GM19468 (cell line): Measurements from ENCODE around the gene CERCAM.
"Not testable (repeated sequence)": the region's sequence is repeated elsewhere in the genome, so short reads cannot be mapped to it uniquely, and the experiment has no call there.

Source experiments
- ATAC-seq: cut with Tn5 transposase; IDR thresholded peaks from one replicate; pipeline ENCODE4 v1.9.1; 2021; ENCODE audit warnings: mild to moderate bottlenecking, moderate library complexity, moderate number of reproducible peaks; ENCODE audit not compliant: unreplicated experiment; ENCODE audit errors: extremely low read depth

CERCAM gene

GRCh38 chr9:128392302-128393144 lies 28.1 kb upstream of the CERCAM start:
- no peak for ATAC-seq

- ATAC-seq = no peak
These were observed 27.4 kb upstream of the CERCAM start for GRCh38 chr9:128393145-128393775.

GRCh38 chr9:128393970-128394369 lies 26.7 kb upstream of the CERCAM start:
- ATAC-seq = no peak

- ATAC-seq = no peak
These were observed 26.1 kb upstream of the CERCAM start for GRCh38 chr9:128394379-128395168.

GRCh38 chr9:128396970-128397613 lies 23.6 kb upstream of the CERCAM start:
- no peak for ATAC-seq

- no peak for ATAC-seq
These were observed 22.8 kb upstream of the CERCAM start for GRCh38 chr9:128397831-128398230.

- ATAC-seq = no peak
These were observed 20.8 kb upstream of the CERCAM start for GRCh38 chr9:128399861-128400260.

GRCh38 chr9:128404560-128404959 lies 16.1 kb upstream of the CERCAM start:
- ATAC-seq = no peak

- no peak for ATAC-seq
These were observed 15.4 kb upstream of the CERCAM start for GRCh38 chr9:128405077-128405779.

GRCh38 chr9:128405780-128406171 lies 14.9 kb upstream of the CERCAM start:
- no peak for ATAC-seq

- no peak for ATAC-seq
These were observed 13.7 kb upstream of the CERCAM start for GRCh38 chr9:128406848-128407391.

- no peak for ATAC-seq
These were observed 11.7 kb upstream of the CERCAM start for GRCh38 chr9:128408963-128409431.

GRCh38 chr9:128409450-128409849 lies 11.2 kb upstream of the CERCAM start:
- ATAC-seq = no peak

GRCh38 chr9:128409978-128410377 lies 10.7 kb upstream of the CERCAM start:
- no peak for ATAC-seq

GRCh38 chr9:128411364-128412119 lies 9.1 kb upstream of the CERCAM start:
- ATAC-seq = no peak

- ATAC-seq = no peak
These were observed 8.4 kb upstream of the CERCAM start for GRCh38 chr9:128412120-128412790.

GRCh38 chr9:128413728-128414127 lies 6.9 kb upstream of the CERCAM start:
- ATAC-seq = not testable (repeated sequence)

GRCh38 chr9:128414461-128414860 lies 6.2 kb upstream of the CERCAM start:
- ATAC-seq = no peak
